Measurements from ENCODE around the gene TMED7. TPM values are rescaled to one million over a fixed set of nuclear protein-coding genes. Genes with fewer than 3 reads are reported as not detected.
"Not testable (repeated sequence)": the region's sequence is repeated elsewhere in the genome, so short reads cannot be mapped to it uniquely, and the experiment has no call there.

TMED7 gene
- total RNA-seq, result 100 to 1,000 TPM in 1 of 4 donors, 10 to 100 TPM in 3; 53.1 to 122 (median 68.6) TPM

DNA sequence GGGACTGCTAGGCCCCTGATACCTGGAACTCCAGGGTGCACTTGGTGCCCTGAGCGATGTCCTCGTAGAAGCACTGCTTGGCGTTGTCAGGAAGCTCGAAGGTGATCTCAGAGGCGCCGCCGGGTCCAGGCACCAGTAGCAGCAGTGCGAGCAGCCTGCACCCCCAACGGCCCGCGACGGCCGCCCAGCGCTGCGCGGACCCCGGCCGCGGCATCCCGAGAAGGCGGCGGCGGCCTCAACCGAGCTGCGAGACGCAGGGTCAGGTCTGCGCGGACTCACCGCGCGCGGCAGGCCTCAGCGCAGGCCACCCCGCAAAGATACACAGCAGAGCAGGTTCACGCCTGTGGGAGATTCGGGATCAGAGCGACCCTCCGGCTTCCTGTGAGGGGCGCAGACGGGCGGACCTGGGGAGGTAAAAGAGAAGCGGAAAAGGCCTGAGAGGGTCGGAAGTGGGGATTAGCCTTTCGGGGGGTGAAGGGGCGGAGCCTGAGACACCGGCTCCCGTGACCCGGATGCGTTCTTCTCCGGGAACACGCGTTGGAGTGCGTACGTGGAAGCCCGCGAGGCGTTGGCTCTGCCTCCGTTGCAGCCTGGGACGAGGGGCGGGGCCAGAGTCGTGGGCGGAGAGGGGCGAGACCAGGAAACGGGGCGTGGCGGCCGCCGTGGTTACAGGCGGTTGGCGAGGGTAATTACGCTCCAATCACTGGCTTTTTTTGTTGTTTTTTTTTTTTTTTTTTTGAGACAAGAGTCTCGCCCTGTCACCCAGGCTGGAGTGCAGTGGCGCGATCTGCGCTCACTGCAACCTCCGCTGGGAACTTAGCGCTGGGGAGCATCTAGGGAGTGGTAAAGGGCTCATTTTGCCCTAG lies at the start of gene TMED7:
TMED7 (minus strand) TSS at position 458 of the 866 bp plus-strand sequence; CDS start at position 214, 244 bp downstream.
- TF ChIP-seq, protein P1, sequence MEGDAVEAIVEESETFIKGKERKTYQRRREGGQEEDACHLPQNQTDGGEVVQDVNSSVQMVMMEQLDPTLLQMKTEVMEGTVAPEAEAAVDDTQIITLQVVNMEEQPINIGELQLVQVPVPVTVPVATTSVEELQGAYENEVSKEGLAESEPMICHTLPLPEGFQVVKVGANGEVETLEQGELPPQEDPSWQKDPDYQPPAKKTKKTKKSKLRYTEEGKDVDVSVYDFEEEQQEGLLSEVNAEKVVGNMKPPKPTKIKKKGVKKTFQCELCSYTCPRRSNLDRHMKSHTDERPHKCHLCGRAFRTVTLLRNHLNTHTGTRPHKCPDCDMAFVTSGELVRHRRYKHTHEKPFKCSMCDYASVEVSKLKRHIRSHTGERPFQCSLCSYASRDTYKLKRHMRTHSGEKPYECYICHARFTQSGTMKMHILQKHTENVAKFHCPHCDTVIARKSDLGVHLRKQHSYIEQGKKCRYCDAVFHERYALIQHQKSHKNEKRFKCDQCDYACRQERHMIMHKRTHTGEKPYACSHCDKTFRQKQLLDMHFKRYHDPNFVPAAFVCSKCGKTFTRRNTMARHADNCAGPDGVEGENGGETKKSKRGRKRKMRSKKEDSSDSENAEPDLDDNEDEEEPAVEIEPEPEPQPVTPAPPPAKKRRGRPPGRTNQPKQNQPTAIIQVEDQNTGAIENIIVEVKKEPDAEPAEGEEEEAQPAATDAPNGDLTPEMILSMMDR (IDR thresholded peaks at IDR 0.05 in 4 of 5, conservative IDR thresholded peaks at IDR 0.05 in 1 of 5), result peak in 2 of 5 experiments; percentile 12 to 38
- peak; percentile 83 to 92 for TF ChIP-seq POLR2A (IDR thresholded peaks at IDR 0.05)
- peaks cover 0 to 4% of the 10 kb centered on the region in 2 donors for H3K36me3 ChIP-seq
- ATAC-seq (peak; percentile 97), DNase-seq (peak; percentile 99)
- no peaks in the 10 kb centered on the region for H3K27me3 ChIP-seq
- peak within 1 kb of the TSS; percentile 75 to 99 (median 84) for H3K4me3 ChIP-seq
- peak within 1 kb of the TSS; percentile 87 to 97 (median 95) for H3K27ac ChIP-seq
- no peaks in the 10 kb centered on the region for H3K9me3 ChIP-seq
- intact Hi-C loops (cut with DNase I; ENCODE audit: low total_unique reads) (loop anchor here (2.0 to 5.0 kb wide), 4 partner anchors 84 to 461 kb away; partner anchors contain the start of genes AP3S1, ATG12, COMMD10 and FEM1C), in situ Hi-C loops (cut with MboI; ENCODE audit: low sequenced_read_pairs in 4 of 4) (loop anchor here in 1 of 4 donors (10.0 kb wide), 1 partner anchor 209 kb away; no protein-coding TSS in a partner anchor)
- peaks cover 35% of the 10 kb centered on the region in 2 donors for H3K4me1 ChIP-seq

DNA sequence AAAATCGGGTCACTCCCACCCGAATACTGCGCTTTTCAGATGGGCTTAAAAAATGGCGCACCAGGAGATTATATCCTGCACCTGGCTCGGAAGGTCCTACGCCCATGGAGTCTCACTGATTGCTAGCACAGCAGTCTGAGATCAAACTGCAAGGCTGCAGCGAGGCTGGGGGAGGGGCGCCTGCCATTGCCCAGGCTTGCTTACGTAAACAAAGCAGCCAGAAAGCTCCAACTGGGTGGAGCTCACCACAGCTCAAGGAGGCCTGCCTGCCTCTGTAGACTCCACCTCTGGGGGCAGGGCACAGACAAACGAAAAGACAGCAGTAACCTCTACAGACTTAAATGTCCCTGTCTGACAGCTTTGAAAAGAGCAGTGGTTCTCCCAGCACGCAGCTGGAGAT lies 48.9 kb upstream of the TMED7 start:
- H3K9me3 ChIP-seq; DNase-seq; H3K4me1 ChIP-seq; H3K27me3 ChIP-seq; intact Hi-C loops (cut with DNase I; ENCODE audit: low total_unique reads); H3K27ac ChIP-seq; ATAC-seq; H3K4me3 ChIP-seq; in situ Hi-C loops (cut with MboI; ENCODE audit: low sequenced_read_pairs in 4 of 4); H3K36me3 ChIP-seq: not testable (repeated sequence)

DNA sequence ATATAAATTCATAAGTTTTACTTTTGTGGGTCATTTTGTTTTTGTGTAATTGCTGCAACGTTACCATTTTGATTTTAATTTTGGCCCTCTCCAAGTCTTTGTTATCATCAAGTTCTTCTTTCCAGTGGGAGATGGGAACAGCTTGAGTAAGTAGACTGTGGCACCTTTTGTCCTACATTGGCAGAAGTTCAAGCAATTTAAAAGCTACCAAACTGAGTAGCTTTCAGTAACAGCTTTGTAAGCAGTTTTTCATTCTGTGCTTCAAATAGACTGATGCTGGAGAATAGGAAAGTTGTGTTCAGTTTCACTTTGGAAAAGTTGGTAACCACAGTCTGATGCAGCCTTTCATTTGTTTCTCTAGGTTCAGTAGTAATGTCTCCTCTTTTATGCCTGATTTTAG lies 47.8 kb upstream of the TMED7 start:
- Histone ChIP-seq H3K27me3 (no peaks in the 10 kb centered on the region), H3K36me3 (no peaks in the 10 kb centered on the region), H3K27ac (no peak overlapping the region), H3K9me3 (no peaks in the 10 kb centered on the region), H3K4me1 (no peaks in the 10 kb centered on the region), H3K4me3 (no peak overlapping the region)
- ATAC-seq, result no peak
- in situ Hi-C loops (cut with MboI; ENCODE audit: low sequenced_read_pairs in 4 of 4) (no loop called here), intact Hi-C loops (cut with DNase I; ENCODE audit: low total_unique reads) (no loop called here)
- TF ChIP-seq, protein P1 (IDR thresholded peaks at IDR 0.05 in 4 of 5, conservative IDR thresholded peaks at IDR 0.05 in 1 of 5), result no peak
- no peak for TF ChIP-seq POLR2A (IDR thresholded peaks at IDR 0.05)
- DNase-seq, result no peak

DNA sequence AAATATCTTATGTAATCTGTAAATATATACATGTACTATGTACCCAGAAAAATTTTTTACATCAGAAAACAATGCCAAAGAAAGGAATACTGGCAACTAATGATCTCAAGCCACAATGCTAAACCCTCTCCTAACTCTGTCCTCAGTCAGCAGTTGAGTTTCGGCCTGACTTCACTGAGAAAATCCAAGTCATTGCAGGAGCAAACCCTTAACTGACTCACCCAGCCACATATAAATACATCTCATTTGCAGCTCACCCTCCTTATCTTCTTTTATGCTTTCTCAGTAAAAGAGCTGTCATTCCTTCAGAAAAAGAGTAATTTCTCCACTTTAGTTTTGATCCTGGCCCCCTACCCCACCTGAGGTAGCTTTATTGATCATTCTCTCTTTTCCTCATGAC lies 46.1 kb upstream of the TMED7 start:
- H3K36me3 ChIP-seq, result no peaks in the 10 kb centered on the region
- in situ Hi-C loops (cut with MboI; ENCODE audit: low sequenced_read_pairs in 4 of 4), result no loop called here
- DNase-seq, result no peak
- no peak overlapping the region for H3K27ac ChIP-seq
- no peak overlapping the region for H3K4me3 ChIP-seq
- no peaks in the 10 kb centered on the region for H3K9me3 ChIP-seq
- no peaks in the 10 kb centered on the region for H3K27me3 ChIP-seq
- intact Hi-C loops (cut with DNase I; ENCODE audit: low total_unique reads), result no loop called here
- ATAC-seq, result no peak
- TF ChIP-seq, protein P1 (IDR thresholded peaks at IDR 0.05 in 4 of 5, conservative IDR thresholded peaks at IDR 0.05 in 1 of 5), result no peak
- TF ChIP-seq POLR2A (IDR thresholded peaks at IDR 0.05), result no peak
- H3K4me1 ChIP-seq, result no peaks in the 10 kb centered on the region

DNA sequence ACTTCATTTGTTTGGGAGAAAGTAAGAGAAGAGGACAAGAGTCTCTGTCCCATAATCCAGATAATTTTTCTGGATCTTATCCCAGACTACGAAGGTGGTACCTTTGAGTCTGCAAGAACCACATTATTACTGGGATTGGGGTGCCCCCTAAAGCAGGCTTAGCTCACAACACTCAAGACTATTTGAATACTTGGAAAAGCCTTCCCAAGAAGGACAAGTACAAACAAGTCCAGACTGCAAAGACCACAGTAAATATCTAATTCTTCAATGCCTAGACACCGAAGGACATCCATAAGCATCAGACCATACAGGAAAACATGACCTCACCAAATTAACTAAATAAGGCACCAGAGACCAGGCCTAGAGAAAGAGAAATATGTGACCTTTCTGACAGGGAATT lies 40.2 kb upstream of the TMED7 start:
- H3K4me1 ChIP-seq, result no peaks in the 10 kb centered on the region
- H3K4me3 ChIP-seq, result no peak overlapping the region
- intact Hi-C loops (cut with DNase I; ENCODE audit: low total_unique reads) (no loop called here), in situ Hi-C loops (cut with MboI; ENCODE audit: low sequenced_read_pairs in 4 of 4) (no loop called here)
- H3K9me3 ChIP-seq, result no peaks in the 10 kb centered on the region
- DNase-seq, result no peak
- no peak for ATAC-seq
- no peak for TF ChIP-seq POLR2A (IDR thresholded peaks at IDR 0.05)
- no peaks in the 10 kb centered on the region for H3K36me3 ChIP-seq
- H3K27ac ChIP-seq, result no peak overlapping the region
- H3K27me3 ChIP-seq, result no peaks in the 10 kb centered on the region

Measured in gastrocnemius medialis (tissue), 4 donors.